Neutrophil (primary cell): ENCODE measurements around the gene OBSCN.

ENCODE experiments used
- H3K27ac ChIP-seq: fragments of 200-600 bp; sonication (generic); 2 replicates; pipeline ENCODE4 v1.5.1; 2016; ENCODE audit warnings: mild to moderate bottlenecking, moderate library complexity
- H3K27me3 ChIP-seq: fragments of 200-600 bp; sonication (generic); 2 replicates; pipeline ENCODE4 v1.6.0; 2016; ENCODE audit warnings: mild to moderate bottlenecking
- H3K36me3 ChIP-seq: fragments of 200-600 bp; sonication (generic); 2 replicates; pipeline ENCODE4 v1.5.1; 2017
- H3K4me1 ChIP-seq, 2 experiments: fragments of 200-600 bp in 1 of 2; sonication (generic) in 1 of 2; 1 replicate in 1 of 2; 2 replicates in 1 of 2; pipeline versions ENCODE4 v1.5.1 to v1.6.1; 2013 to 2016; ENCODE audit warnings: low read depth in 1 of 2, low read length in 1 of 2, mild to moderate bottlenecking in 1 of 2, moderate library complexity in 1 of 2; ENCODE audit not compliant: control insufficient read depth in 1 of 2, insufficient read depth in 1 of 2
- H3K4me3 ChIP-seq, 2 experiments: fragments of 200-600 bp in 1 of 2; sonication (generic) in 1 of 2; 1 replicate in 1 of 2; 2 replicates in 1 of 2; pipeline ENCODE4 v1.5.1; 2013 to 2016; ENCODE audit warnings: low read depth in 1 of 2, low read length in 1 of 2, mild to moderate bottlenecking in 1 of 2, moderate library complexity in 1 of 2
- H3K9me3 ChIP-seq: fragments of 200-600 bp; sonication (generic); 2 replicates; pipeline ENCODE4 v1.5.1; 2016
- CTCF ChIP-seq: fragments of 200-600 bp; sonication (generic); IDR thresholded peaks from 2 replicates; pipeline ENCODE4 v1.5.1; 2016; ENCODE audit warnings: antibody characterized with exemption

The OBSCN gene

GRCh38 chr1:228359613-228360532 is 152.0 kb downstream of the OBSCN start:
- TF ChIP-seq CTCF = no peak
- Histone ChIP-seq H3K27ac (no peak overlapping the region), H3K9me3 (no peaks in the 10 kb centered on the region), H3K36me3 (no peaks in the 10 kb centered on the region), H3K4me1 (no peaks in the 10 kb centered on the region), H3K4me3 (no peak overlapping the region), H3K27me3 (no peaks in the 10 kb centered on the region)

- H3K36me3 ChIP-seq = no peaks in the 10 kb centered on the region
- no peaks in the 10 kb centered on the region for H3K4me1 ChIP-seq
- H3K4me3 ChIP-seq = no peak overlapping the region
- no peak overlapping the region for H3K27ac ChIP-seq
- H3K9me3 ChIP-seq = no peaks in the 10 kb centered on the region
- H3K27me3 ChIP-seq = no peaks in the 10 kb centered on the region
- no peak for TF ChIP-seq CTCF
These were observed 152.9 kb downstream of the OBSCN start for GRCh38 chr1:228360533-228361313.

GRCh38 chr1:228361314-228362140 is 153.7 kb downstream of the OBSCN start:
- H3K27me3 ChIP-seq = no peaks in the 10 kb centered on the region
- no peak overlapping the region for H3K4me3 ChIP-seq
- no peaks in the 10 kb centered on the region for H3K4me1 ChIP-seq
- no peaks in the 10 kb centered on the region for H3K36me3 ChIP-seq
- H3K27ac ChIP-seq = no peak overlapping the region
- TF ChIP-seq CTCF = no peak
- H3K9me3 ChIP-seq = no peaks in the 10 kb centered on the region

GRCh38 chr1:228362141-228362883 is 154.5 kb downstream of the OBSCN start:
- H3K27ac ChIP-seq = no peak overlapping the region
- TF ChIP-seq CTCF = no peak
- H3K27me3 ChIP-seq = no peaks in the 10 kb centered on the region
- no peak overlapping the region for H3K4me3 ChIP-seq
- no peaks in the 10 kb centered on the region for H3K4me1 ChIP-seq
- H3K36me3 ChIP-seq = no peaks in the 10 kb centered on the region
- no peaks in the 10 kb centered on the region for H3K9me3 ChIP-seq
